Measurements from ENCODE around the gene HIRIP3. TPM values are rescaled to one million over a fixed set of nuclear protein-coding genes. Genes with fewer than 3 reads are reported as not detected.
A peak's percentile ranks its signal among the peaks of the same experiment; 100 is the strongest.

HIRIP3 gene
- polyA plus RNA-seq, 3 donors = 3.3 to 4.8 (median 3.7) TPM

DNA sequence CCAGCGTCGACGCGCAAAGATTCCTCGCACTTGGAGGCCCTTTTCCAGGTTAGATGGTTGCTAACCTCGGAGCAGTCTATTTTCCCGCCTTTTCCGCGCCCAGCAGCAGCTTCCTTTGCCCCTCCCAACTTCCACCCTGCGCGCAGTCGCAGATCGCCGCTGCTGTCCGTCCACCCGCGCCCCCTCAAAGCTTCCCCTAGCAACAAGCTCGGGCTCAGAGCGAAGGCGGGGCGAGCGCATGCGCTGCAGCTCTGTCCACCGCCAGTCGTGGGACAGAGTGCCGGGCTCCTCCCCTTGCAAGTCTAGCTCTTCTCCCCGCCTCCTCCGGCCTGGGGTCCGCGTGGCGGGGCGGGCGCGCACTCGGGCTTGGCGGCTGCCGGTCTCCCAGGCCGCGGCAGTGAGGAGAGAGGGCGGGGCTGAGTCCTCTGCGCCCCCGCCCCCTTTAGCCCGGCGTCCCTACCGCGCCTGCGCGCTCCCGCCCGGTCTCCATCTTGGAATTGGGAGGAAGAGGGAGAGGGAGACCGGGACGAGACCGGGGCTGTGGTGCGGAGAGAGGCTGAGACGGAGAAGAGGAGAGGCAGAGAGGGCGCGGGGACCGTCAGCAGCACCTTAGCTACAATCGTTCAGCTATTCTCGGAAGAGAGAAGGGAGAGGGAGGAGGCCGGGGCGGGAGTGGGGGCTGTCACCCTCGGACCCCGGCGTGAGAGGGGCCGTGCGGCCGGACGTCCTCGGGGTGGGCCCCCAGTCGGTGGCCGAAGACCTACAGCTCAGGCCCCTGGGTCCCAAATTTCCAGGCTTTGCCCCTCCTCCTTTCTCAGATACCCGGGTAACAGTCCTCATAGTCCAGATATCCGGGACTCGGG lies 21.8 kb downstream of the HIRIP3 start, which contains the start of gene TAOK2:
TAOK2 (plus strand) TSS at position 485 of the 863 bp plus-strand sequence. CDS start 3,905 bp downstream, outside the sequence.
- Histone ChIP-seq H4K20me1 (ENCODE audit: insufficient read depth, low read length) (peaks cover 46% of the 10 kb centered on the region), H3K9me3 (replicated peaks in 1 of 2; ENCODE audit: control insufficient read depth in 1 of 2, insufficient read depth in 1 of 2, low read length in 2 of 2) (no peaks in the 10 kb centered on the region), H3K4me1 (ENCODE audit: control insufficient read depth in 1 of 2, insufficient read depth in 2 of 2, low read length in 2 of 2) (peaks cover 31 to 43% of the 10 kb centered on the region in 2 donors), H2AFZ (ENCODE audit: insufficient read depth, low read depth, low read length, poor library complexity, severe bottlenecking) (peak within 1 kb of the TSS; percentile 98), H3K27me3 (ENCODE audit: control insufficient read depth in 2 of 2, insufficient read depth in 2 of 2, low read length in 2 of 2) (no peaks in the 10 kb centered on the region), H3K79me2 (ENCODE audit: insufficient read depth, low read length) (peaks cover 46% of the 10 kb centered on the region), H3K27ac (ENCODE audit: low read depth in 1 of 2, low read length in 2 of 2) (peak within 1 kb of the TSS; percentile 63 to 77), H3K36me3 (replicated peaks in 1 of 2; ENCODE audit: control insufficient read depth in 1 of 2, insufficient read depth in 2 of 2, low read length in 2 of 2) (peaks cover 29 to 46% of the 10 kb centered on the region in 2 donors), H3K4me2 (replicated peaks; ENCODE audit: extremely low read depth, low read length, poor library complexity, severe bottlenecking) (peak within 1 kb of the TSS; percentile 100), H3K9ac (ENCODE audit: insufficient read depth, low read length, poor library complexity, severe bottlenecking) (peak within 1 kb of the TSS; percentile 83), H3K4me3 (replicated peaks in 1 of 3; ENCODE audit: low read depth in 2 of 3, low read length in 3 of 3) (peak within 1 kb of the TSS; percentile 79 to 100 (median 98))
- DNase-seq = peak; percentile 97 to 99 (median 98)
- 4% methylated on average over 65 of the region's 75 CpGs for WGBS (ENCODE audit: insufficient coverage)
- Mint-ChIP-seq H3K27ac (peak within 1 kb of the TSS; percentile 82 to 96 (median 93)), H3K36me3 (peaks cover 29 to 55% of the 10 kb centered on the region in 2 donors), H3K4me3 (peak within 1 kb of the TSS; percentile 91 to 94), H3K27me3 (ENCODE audit: low read depth in 3 of 3) (peaks cover 0 to 5% (median 2%) of the 10 kb centered on the region in 3 donors), H3K4me1 (peaks cover 38% of the 10 kb centered on the region), H3K9me3 (peaks cover 0 to 5% (median 2%) of the 10 kb centered on the region in 7 donors)
- TF ChIP-seq, protein P1, sequence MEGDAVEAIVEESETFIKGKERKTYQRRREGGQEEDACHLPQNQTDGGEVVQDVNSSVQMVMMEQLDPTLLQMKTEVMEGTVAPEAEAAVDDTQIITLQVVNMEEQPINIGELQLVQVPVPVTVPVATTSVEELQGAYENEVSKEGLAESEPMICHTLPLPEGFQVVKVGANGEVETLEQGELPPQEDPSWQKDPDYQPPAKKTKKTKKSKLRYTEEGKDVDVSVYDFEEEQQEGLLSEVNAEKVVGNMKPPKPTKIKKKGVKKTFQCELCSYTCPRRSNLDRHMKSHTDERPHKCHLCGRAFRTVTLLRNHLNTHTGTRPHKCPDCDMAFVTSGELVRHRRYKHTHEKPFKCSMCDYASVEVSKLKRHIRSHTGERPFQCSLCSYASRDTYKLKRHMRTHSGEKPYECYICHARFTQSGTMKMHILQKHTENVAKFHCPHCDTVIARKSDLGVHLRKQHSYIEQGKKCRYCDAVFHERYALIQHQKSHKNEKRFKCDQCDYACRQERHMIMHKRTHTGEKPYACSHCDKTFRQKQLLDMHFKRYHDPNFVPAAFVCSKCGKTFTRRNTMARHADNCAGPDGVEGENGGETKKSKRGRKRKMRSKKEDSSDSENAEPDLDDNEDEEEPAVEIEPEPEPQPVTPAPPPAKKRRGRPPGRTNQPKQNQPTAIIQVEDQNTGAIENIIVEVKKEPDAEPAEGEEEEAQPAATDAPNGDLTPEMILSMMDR (IDR thresholded peaks at IDR 0.05) = no peak
- intact Hi-C loops (cut with micrococcal nuclease) = loop anchor here (1.0 to 10.0 kb wide), 2 partner anchors 23 to 109 kb away; partner anchors contain the start of genes INO80E (in 2 of the 2) and CDIPT (in 1 of the 2)

DNA sequence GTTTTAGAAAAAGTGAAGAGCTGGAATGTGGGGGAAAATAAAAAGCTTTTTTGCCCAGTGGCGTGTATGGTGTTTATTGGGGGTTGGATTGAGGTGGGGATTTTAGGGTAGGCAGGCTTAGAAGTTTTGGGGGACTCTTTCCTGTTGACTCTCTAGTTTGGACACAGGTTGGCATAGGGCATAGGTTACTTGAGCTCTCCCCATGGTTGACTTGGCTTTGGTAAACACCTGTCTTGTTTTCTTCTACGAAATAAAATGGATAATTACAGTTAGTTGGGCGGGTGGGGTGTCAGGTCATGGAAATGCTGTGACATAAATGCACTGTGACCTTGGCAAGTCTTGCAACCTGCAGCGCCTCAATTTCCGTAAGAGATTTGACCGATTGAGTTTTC lies 22.4 kb downstream of the HIRIP3 start:
- Mint-ChIP-seq H3K27me3 (ENCODE audit: low read depth in 3 of 3) (peaks cover 0 to 5% (median 2%) of the 10 kb centered on the region in 3 donors), H3K4me1 (peaks cover 38% of the 10 kb centered on the region), H3K27ac (peak overlapping the region; percentile 15 to 88 (median 80)), H3K9me3 (peaks cover 0 to 5% (median 2%) of the 10 kb centered on the region in 7 donors), H3K4me3 (peak overlapping the region; percentile 91 to 94), H3K36me3 (peaks cover 29 to 55% of the 10 kb centered on the region in 2 donors)
- no peak overlapping the region for H3K9ac ChIP-seq (ENCODE audit: insufficient read depth, low read length, poor library complexity, severe bottlenecking)
- H3K4me1 ChIP-seq (ENCODE audit: control insufficient read depth in 1 of 2, insufficient read depth in 2 of 2, low read length in 2 of 2) = peaks cover 31 to 43% of the 10 kb centered on the region in 2 donors
- H3K4me3 ChIP-seq (replicated peaks in 1 of 3; ENCODE audit: low read depth in 2 of 3, low read length in 3 of 3) = peak overlapping the region in 2 of 3 experiments; percentile 98 to 100
- H3K79me2 ChIP-seq (ENCODE audit: insufficient read depth, low read length) = peaks cover 42% of the 10 kb centered on the region
- H3K27me3 ChIP-seq (ENCODE audit: control insufficient read depth in 2 of 2, insufficient read depth in 2 of 2, low read length in 2 of 2) = no peaks in the 10 kb centered on the region
- TF ChIP-seq, protein P1 (IDR thresholded peaks at IDR 0.05) = no peak
- intact Hi-C loops (cut with micrococcal nuclease) = loop anchor here in 1 of 2 donors (1.0 to 10.0 kb wide), 2 partner anchors 23 to 108 kb away; partner anchors contain the start of genes CDIPT and INO80E
- H3K4me2 ChIP-seq (replicated peaks; ENCODE audit: extremely low read depth, low read length, poor library complexity, severe bottlenecking) = peak overlapping the region; percentile 100
- WGBS (ENCODE audit: insufficient coverage) = 92% methylated on average over 5 of the region's 6 CpGs
- no peak for DNase-seq
- peaks cover 46% of the 10 kb centered on the region for H4K20me1 ChIP-seq (ENCODE audit: insufficient read depth, low read length)
- H3K36me3 ChIP-seq (replicated peaks in 1 of 2; ENCODE audit: control insufficient read depth in 1 of 2, insufficient read depth in 2 of 2, low read length in 2 of 2) = peaks cover 29 to 46% of the 10 kb centered on the region in 2 donors
- H3K27ac ChIP-seq (ENCODE audit: low read depth in 1 of 2, low read length in 2 of 2) = peak overlapping the region; percentile 18 to 43
- H2AFZ ChIP-seq (ENCODE audit: insufficient read depth, low read depth, low read length, poor library complexity, severe bottlenecking) = no peak overlapping the region
- no peaks in the 10 kb centered on the region for H3K9me3 ChIP-seq (replicated peaks in 1 of 2; ENCODE audit: control insufficient read depth in 1 of 2, insufficient read depth in 1 of 2, low read length in 2 of 2)
